ENCODE data around the gene CSNK1G2. TPM values are rescaled to one million over a fixed set of nuclear protein-coding genes. Genes with fewer than 3 reads are reported as not detected.

Gene CSNK1G2
- total RNA-seq, 2 experiments from 2014 or later, result 51.9 to 57.5 TPM

DNA sequence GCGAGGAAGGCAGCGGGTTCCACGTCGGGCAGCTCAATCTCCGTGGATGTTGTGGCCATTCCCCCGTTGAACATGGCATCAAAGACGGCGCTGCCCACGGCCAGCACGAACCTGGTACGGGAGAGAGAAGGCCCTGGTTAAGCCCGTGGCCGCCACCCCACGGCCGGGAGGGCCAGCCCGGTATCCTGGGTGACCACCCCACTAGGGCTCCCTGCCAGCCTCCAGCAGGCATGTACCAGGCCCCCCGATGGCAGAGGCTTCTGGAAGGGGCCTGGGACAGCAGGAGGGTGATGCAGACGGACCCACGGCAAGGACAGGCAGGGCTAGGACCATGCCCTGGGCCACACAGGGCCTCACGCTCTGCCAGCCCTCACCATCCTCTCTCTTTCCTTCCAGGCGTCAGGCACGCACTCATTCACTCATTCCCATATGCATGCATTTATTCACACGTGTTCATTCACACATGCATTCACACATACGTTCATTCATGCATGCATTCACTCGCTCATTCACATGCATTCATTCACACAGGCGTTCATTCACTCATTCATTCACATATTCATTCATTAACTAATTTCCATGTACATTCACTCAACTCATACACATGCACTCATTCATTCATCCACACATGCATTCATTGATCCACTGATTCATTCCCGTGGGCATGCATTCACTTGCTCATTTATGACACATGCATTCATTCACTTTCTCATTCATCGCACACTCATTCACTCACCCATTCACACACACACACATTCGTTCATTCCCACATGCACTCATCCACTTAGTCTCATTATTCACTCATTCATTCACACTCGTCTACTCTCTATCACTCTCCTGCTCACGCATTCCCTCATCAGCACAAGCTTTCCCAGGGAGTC lies 56.6 kb downstream of the CSNK1G2 start:
- Mint-ChIP-seq H3K9me3 (no peaks in the 10 kb centered on the region), H3K27me3 (no peaks in the 10 kb centered on the region), H3K4me1 (ENCODE audit: low read depth) (no peaks in the 10 kb centered on the region), H3K27ac (no peak overlapping the region), H3K4me3 (no peak overlapping the region), H3K36me3 (ENCODE audit: low read depth) (peaks cover 7% of the 10 kb centered on the region)
- TF ChIP-seq, protein P1, sequence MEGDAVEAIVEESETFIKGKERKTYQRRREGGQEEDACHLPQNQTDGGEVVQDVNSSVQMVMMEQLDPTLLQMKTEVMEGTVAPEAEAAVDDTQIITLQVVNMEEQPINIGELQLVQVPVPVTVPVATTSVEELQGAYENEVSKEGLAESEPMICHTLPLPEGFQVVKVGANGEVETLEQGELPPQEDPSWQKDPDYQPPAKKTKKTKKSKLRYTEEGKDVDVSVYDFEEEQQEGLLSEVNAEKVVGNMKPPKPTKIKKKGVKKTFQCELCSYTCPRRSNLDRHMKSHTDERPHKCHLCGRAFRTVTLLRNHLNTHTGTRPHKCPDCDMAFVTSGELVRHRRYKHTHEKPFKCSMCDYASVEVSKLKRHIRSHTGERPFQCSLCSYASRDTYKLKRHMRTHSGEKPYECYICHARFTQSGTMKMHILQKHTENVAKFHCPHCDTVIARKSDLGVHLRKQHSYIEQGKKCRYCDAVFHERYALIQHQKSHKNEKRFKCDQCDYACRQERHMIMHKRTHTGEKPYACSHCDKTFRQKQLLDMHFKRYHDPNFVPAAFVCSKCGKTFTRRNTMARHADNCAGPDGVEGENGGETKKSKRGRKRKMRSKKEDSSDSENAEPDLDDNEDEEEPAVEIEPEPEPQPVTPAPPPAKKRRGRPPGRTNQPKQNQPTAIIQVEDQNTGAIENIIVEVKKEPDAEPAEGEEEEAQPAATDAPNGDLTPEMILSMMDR (IDR thresholded peaks at IDR 0.05), result no peak
- DNase-seq (no peak), ATAC-seq (no peak)
- ChIA-PET POLR2A (interaction anchor here (0.6 kb wide), 1 partner anchor 1568 kb away, joined by 3 read pairs; no protein-coding TSS in a partner anchor), CTCF (interaction anchor here (1.2 kb wide), 1 partner anchor 22 kb away, joined by 3 read pairs; no protein-coding TSS in a partner anchor)
- intact Hi-C loops (cut with micrococcal nuclease), result no loop called here

DNA sequence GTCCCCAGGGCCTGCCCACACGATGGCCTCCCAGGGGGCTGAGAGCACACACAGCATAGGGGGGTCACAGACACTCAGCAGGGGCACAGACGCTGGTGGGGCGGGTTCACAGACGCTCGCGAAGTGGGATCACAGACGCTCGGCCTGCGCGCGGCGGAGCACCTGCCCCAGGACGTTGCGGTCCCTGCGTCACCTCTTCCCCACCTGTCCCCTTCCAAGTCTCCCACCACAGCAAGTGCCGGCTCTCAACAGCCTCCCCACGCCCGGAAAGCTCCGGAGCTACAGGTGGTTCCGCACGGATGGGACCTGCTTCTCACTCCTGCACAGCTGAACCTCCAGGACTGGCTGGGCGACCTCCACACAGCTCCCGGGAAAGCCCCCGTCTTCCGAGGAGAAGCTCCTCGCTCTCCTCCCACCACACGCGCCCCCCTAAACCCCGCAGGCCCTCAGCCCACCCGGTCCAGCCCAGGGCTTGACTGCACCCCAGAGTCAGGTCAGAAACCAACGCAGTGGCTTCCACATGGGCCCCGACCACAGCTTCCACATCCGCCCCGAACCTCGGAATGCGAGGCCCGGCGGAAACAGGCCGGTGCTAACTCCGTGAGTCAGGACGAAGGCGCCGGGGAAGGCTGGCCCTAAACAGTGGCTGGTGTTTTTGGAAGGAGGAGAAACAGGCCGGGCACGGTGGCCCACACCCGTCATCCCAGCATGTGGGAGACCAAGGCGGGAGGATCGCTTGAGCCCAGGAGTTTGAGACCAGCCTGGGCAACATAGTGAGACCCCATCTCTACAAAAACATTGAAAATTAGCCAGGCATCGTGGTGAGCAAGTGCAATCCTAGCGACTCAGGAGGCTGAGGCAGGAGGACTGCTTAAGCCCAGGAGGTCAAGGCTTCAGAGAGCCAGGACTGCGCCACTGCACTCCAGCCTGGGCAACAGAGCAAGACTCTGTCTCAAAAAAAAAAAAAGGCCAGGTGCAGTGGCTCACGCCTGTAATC lies 58.0 kb downstream of the CSNK1G2 start:
- no peak for ATAC-seq

DNA sequence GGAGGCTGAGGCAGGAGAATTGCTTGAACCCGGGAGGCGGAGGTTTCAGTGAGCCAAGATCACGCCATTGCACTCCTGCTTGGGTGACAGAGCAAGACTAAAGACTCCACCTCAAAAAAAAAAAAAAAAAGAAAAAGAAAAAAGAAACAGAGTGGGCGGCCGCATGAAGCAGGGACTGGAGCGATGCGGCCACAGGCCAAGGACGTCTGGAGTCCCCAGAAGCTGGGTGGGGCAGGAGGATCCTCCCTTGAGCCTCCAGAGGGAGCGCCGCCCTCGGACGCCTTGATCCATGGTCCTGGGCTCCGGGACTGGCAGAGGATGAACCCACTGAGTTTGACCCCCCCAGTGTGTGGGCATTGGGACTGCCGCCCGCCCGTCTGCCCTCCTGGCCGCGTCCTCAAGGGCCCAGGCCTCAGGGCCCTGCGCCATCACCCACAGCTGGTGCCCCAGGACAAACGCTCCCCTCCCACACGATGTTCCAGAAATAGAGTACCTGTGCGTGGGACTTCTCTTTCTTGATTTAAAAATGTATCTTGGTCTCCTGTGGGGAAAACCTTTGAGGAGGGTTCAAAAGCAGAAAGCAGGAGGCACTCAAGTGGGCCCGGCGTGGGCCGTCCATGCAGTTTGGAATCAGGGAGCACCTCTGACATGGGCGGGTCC lies 59.0 kb downstream of the CSNK1G2 start:
- DNase-seq, result no peak
- Mint-ChIP-seq H3K9me3 (no peaks in the 10 kb centered on the region), H3K36me3 (ENCODE audit: low read depth) (peaks cover 10% of the 10 kb centered on the region), H3K27me3 (no peaks in the 10 kb centered on the region), H3K4me1 (ENCODE audit: low read depth) (peaks cover 3% of the 10 kb centered on the region), H3K4me3 (no peak overlapping the region), H3K27ac (no peak overlapping the region)
- ChIA-PET POLR2A (no interaction called here), CTCF (interaction anchor here (1.3 kb wide), 1 partner anchor 55 kb away, joined by 3 read pairs; no protein-coding TSS in a partner anchor)
- ATAC-seq, result no peak
- intact Hi-C loops (cut with micrococcal nuclease), result no loop called here
- TF ChIP-seq, protein P1 (IDR thresholded peaks at IDR 0.05), result no peak

More for the DNA sequence above, 58.0 kb downstream of the CSNK1G2 start:
- peaks cover 10% of the 10 kb centered on the region for H3K36me3 Mint-ChIP-seq (ENCODE audit: low read depth)
- peaks cover 3% of the 10 kb centered on the region for H3K4me1 Mint-ChIP-seq (ENCODE audit: low read depth)
- no peak overlapping the region for H3K4me3 Mint-ChIP-seq
- intact Hi-C loops (cut with micrococcal nuclease), result no loop called here
- TF ChIP-seq, protein P1 (IDR thresholded peaks at IDR 0.05), result no peak
- ChIA-PET POLR2A (no interaction called here), CTCF (interaction anchor here (1.3 kb wide), 1 partner anchor 54 kb away, joined by 3 read pairs; no protein-coding TSS in a partner anchor)
- no peaks in the 10 kb centered on the region for H3K9me3 Mint-ChIP-seq
- H3K27me3 Mint-ChIP-seq, result no peaks in the 10 kb centered on the region
- no peak overlapping the region for H3K27ac Mint-ChIP-seq
- no peak for DNase-seq

DNA sequence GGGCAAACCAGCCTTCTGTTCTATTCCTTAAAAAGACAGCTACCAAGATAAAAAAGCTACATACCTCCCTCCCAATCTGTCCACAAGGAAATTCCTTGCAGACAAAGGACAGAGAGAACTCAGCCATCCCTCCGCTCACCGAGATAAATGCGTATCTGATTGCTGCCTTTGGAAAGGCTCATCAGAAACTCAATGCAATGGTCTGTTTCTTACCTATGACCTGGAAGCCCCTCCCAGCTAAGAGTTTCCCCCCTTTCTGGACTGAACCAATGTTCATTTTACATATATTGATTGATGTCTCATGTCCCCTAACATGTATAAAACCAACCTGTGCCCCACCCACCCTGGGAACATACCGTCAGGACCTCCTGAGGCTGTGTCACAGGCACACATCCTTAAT lies 62.9 kb downstream of the CSNK1G2 start:
- no peak for ATAC-seq
- CTCF ChIA-PET, result no interaction called here

More for the DNA sequence above, 62.9 kb downstream of the CSNK1G2 start:
- intact Hi-C loops (cut with micrococcal nuclease), result no loop called here
- POLR2A ChIA-PET, result no interaction called here
- H3K4me3 Mint-ChIP-seq, result no peak overlapping the region
- no peak overlapping the region for H3K27ac Mint-ChIP-seq
- TF ChIP-seq, protein P1 (IDR thresholded peaks at IDR 0.05), result no peak
- no peak for DNase-seq
- no peaks in the 10 kb centered on the region for H3K27me3 Mint-ChIP-seq
- no peaks in the 10 kb centered on the region for H3K9me3 Mint-ChIP-seq
- H3K4me1 Mint-ChIP-seq (ENCODE audit: low read depth), result peaks cover 5% of the 10 kb centered on the region
- H3K36me3 Mint-ChIP-seq (ENCODE audit: low read depth), result peaks cover 6% of the 10 kb centered on the region
